ENCODE data around the gene TARS2.

DNA sequence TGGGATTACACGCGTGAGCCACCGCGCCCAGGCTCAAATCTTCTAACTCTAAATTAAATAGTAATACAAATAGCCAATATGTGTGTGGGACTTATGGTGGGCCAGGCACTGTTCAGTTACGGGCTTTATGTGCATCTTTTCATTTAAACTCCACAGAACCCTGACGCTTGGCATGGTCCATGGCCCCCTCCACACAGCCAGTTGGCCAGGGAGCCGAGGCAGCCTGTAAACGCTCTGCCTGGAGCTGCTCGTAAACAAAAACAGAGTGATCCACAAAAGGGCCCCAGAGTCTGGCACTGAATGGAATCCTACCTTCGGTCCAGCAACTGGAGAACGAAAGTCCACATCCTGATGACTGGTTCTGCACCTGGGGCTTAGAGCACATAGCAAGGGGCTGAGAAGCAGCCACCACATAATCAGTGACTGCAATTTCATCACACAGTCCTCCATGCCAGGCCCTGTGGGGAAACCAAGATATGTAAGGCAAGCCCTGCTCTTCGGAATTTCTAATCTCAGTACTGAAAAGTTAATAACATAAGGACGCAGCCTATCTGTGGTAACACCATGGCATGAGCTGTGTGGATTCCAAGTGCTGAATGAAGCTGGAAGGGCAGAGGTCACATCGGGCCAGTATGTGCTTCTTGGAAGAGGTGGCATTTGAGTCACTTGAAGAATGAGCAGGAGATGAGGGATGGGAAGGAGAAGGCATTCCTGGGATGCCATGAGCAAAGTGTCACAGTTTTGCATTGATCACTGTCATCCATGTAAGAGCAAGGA is 48.5 kb downstream of the TARS2 start:
- TF ChIP-seq, protein P1, sequence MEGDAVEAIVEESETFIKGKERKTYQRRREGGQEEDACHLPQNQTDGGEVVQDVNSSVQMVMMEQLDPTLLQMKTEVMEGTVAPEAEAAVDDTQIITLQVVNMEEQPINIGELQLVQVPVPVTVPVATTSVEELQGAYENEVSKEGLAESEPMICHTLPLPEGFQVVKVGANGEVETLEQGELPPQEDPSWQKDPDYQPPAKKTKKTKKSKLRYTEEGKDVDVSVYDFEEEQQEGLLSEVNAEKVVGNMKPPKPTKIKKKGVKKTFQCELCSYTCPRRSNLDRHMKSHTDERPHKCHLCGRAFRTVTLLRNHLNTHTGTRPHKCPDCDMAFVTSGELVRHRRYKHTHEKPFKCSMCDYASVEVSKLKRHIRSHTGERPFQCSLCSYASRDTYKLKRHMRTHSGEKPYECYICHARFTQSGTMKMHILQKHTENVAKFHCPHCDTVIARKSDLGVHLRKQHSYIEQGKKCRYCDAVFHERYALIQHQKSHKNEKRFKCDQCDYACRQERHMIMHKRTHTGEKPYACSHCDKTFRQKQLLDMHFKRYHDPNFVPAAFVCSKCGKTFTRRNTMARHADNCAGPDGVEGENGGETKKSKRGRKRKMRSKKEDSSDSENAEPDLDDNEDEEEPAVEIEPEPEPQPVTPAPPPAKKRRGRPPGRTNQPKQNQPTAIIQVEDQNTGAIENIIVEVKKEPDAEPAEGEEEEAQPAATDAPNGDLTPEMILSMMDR (IDR thresholded peaks at IDR 0.05) = no peak
- TF ChIP-seq POLR2A (IDR thresholded peaks at IDR 0.05) = no peak
